ENCODE measurements around the gene DGKQ. TPM values are rescaled to one million over a fixed set of nuclear protein-coding genes. Genes with fewer than 3 reads are reported as not detected.

DGKQ gene
- total RNA-seq, 1 donor from 2014 or later = 15.0 TPM

DNA sequence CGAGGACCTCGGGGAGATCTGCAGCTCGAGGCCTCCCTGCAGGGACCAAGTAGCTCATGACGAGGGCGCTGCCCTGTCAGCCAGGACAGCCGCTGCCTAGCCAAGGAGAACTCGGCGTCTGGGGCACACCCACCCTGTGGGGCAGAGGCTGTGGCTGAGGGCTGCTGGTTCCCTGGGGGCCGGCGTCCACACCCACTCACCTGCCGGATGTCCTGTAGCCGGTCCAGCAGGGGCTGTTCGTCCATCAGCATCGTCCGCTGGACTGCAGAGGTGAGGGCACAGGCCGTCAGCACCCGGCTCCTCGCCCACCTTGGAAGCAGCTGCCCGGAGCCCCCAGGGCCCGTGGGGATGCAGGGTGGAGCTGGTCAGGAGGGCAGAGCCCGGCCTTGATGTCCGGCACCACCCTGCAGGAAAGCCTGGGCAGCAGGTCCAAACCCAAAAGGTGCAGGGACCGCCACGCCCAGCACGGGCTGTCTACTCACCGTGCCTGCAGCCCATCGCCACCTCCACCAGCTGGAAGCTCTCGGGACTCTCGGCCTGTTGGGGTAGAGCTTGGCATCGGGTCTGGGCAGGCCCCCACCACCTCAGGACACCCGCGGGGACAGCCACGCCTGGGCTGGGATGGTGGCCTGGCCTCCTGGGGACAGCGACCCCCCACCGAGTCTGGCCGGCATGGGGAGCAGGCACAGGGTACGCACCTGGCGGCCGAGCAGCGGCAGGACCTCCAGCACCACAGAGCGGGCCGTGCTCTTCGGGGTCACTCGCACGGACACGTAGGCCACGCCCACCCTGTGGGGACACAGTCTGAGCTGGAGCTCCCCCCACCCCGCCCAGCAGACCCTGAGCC is 6.9 kb downstream of the DGKQ start:
- no peaks in the 10 kb centered on the region for H3K27me3 Mint-ChIP-seq (ENCODE audit: low read depth)
- H3K4me1 Mint-ChIP-seq = no peaks in the 10 kb centered on the region
- TF ChIP-seq, protein P1, sequence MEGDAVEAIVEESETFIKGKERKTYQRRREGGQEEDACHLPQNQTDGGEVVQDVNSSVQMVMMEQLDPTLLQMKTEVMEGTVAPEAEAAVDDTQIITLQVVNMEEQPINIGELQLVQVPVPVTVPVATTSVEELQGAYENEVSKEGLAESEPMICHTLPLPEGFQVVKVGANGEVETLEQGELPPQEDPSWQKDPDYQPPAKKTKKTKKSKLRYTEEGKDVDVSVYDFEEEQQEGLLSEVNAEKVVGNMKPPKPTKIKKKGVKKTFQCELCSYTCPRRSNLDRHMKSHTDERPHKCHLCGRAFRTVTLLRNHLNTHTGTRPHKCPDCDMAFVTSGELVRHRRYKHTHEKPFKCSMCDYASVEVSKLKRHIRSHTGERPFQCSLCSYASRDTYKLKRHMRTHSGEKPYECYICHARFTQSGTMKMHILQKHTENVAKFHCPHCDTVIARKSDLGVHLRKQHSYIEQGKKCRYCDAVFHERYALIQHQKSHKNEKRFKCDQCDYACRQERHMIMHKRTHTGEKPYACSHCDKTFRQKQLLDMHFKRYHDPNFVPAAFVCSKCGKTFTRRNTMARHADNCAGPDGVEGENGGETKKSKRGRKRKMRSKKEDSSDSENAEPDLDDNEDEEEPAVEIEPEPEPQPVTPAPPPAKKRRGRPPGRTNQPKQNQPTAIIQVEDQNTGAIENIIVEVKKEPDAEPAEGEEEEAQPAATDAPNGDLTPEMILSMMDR (conservative IDR thresholded peaks at IDR 0.05) = no peak
- H3K36me3 Mint-ChIP-seq (ENCODE audit: low read depth) = no peaks in the 10 kb centered on the region
- H3K27ac Mint-ChIP-seq (ENCODE audit: unreplicated experiment) = no peak overlapping the region
- H3K9me3 Mint-ChIP-seq = no peaks in the 10 kb centered on the region
- no peak for DNase-seq (ENCODE audit: low read depth, low spot score)
- no peak overlapping the region for H3K4me3 Mint-ChIP-seq

DNA sequence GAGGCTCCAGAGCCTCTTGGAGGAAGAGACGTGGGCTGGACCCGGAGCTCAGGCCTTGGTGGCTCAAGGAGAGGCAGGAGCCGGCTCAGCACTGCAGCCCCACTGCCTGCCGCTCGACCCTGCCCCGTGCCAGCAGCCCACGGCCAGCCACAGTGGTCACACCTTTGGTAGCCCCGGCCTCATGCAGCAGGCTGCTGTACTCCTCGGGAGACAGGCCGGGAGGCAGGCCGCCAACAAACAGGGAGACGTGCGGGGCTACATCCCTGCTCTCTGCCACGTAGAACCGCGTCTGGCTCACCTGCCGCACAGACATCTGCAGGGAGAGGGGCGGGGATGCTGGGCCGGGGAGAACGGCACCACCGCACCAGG is 7.6 kb downstream of the DGKQ start:
- Mint-ChIP-seq H3K9me3 (no peaks in the 10 kb centered on the region), H3K4me1 (no peaks in the 10 kb centered on the region), H3K4me3 (no peak overlapping the region), H3K36me3 (ENCODE audit: low read depth) (no peaks in the 10 kb centered on the region), H3K27ac (ENCODE audit: unreplicated experiment) (no peak overlapping the region), H3K27me3 (ENCODE audit: low read depth) (no peaks in the 10 kb centered on the region)
- DNase-seq (ENCODE audit: low read depth, low spot score) = no peak
- TF ChIP-seq, protein P1 (conservative IDR thresholded peaks at IDR 0.05) = no peak

DNA sequence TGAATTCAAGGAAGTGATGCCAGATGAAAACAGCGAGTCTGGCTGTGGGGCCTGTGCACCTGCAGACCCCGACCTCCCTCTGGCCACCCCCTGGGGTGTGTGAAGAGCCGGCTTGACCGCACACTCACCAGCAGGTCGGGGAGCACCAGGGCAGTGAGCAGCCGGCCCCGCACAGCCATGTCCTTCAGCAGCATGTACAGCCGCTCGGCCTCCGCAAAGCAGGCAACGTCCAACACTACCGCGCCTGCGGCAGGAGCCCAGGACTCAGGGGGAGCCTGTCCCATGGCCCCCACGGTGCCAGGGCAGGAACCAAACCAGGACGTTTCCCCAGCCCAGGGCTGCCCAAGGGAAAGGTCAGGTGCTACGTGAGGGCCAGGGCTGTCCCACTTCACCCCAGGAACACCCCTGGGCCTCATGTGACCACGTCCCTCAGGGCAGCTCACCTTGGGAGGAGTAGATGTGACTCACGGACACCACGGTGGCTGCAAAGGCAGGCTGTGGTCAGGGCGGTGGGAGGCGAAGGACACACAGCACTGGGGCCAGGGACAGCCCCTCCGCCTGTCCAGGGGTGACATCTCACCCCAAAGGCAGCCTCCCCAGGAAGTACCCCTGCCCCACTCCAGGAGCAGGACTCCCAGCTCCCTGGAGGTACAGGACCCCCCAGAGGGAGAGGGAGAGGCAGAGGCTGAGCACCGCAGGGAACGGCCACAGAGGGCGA is 8.2 kb downstream of the DGKQ start:
- no peak overlapping the region for H3K4me3 Mint-ChIP-seq
- TF ChIP-seq, protein P1 (conservative IDR thresholded peaks at IDR 0.05) = no peak
- H3K36me3 Mint-ChIP-seq (ENCODE audit: low read depth) = no peaks in the 10 kb centered on the region
- DNase-seq (ENCODE audit: low read depth, low spot score) = no peak
- no peak overlapping the region for H3K27ac Mint-ChIP-seq (ENCODE audit: unreplicated experiment)
- H3K4me1 Mint-ChIP-seq = no peaks in the 10 kb centered on the region
- H3K27me3 Mint-ChIP-seq (ENCODE audit: low read depth) = no peaks in the 10 kb centered on the region
- H3K9me3 Mint-ChIP-seq = no peaks in the 10 kb centered on the region

DNA sequence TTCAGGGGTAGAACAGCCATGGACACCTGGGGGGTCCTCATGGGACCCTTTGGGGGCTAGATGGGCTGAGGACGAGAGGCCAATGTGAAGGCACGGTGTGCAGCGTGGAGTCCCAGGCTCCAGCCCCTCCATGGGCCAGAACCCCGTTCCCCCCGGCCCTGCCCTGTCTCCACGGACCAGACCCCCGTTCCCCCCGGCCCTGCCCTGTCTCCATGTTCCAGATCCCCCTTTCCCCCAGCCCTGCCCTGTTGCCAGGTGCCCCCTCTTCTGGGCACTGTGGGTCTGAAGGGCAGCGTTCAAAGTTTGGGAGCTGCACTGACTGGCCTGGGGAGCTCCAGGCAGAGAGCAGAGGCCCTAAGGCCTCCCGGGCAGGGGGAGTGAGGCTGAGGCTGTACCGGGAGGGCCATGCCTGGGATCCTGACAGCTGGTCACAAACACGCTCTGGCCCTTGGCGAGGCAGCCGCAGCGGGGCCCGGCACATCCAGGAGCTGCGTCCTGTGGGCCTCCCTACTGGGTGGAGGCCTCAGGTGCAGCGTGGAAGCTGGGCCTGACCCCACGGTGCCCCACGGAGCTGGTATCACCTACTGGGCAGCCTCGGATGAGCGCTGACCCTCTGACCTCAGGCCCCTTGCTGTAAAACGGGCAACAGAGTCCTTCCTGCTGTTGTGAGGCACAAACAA is 8.9 kb downstream of the DGKQ start:
- Mint-ChIP-seq H3K36me3 (ENCODE audit: low read depth) (no peaks in the 10 kb centered on the region), H3K9me3 (no peaks in the 10 kb centered on the region), H3K4me1 (no peaks in the 10 kb centered on the region), H3K27me3 (ENCODE audit: low read depth) (no peaks in the 10 kb centered on the region), H3K4me3 (no peak overlapping the region), H3K27ac (ENCODE audit: unreplicated experiment) (no peak overlapping the region)
- TF ChIP-seq, protein P1 (conservative IDR thresholded peaks at IDR 0.05) = no peak
- DNase-seq (ENCODE audit: low read depth, low spot score) = no peak

DNA sequence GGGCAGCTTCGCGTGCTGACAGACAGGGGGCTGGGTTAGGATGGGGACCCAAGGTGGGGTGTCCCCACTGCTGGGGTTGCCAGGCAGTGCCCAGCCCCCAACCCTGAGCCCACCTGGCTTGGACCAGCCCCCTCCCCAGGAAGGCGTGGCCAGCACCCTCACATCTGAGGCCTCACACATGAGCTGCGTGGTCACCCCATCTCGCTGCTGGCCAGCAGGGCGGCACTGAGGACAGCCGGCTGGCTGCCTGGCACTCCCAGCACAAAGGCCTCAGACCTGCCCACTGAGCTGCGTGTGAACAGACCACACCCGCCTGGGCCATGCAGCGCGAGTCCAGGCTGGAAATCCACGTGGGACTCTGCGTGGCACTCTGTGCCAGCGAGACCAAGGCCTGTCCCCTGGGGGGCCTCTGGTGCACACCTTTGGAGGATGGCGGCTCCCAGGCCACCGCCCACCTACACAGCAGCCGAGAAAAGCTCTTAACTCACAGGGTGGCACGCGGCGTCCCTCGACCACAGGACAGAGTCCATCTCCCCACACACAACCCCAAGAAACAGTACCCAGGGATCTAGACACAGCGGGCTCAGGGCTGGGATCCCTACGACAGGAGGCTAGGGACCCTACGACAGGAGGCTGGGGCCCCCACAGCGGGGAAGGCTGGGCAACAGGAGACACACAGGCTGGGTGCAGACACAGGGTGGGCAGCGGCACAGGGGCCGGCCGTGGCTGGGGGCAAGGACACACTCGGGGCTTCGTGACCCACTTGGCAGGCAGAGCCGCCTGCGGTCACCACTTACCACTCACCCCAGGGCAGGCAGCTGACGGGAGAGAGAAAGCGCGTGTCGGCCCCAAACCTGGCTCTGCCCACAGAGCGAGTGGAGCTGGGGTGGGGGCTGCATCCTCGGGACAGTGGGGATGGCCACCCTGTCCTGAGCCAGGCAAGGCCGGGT is 9.8 kb downstream of the DGKQ start:
- H3K36me3 Mint-ChIP-seq (ENCODE audit: low read depth) = no peaks in the 10 kb centered on the region
- TF ChIP-seq, protein P1 (conservative IDR thresholded peaks at IDR 0.05) = no peak
- H3K27me3 Mint-ChIP-seq (ENCODE audit: low read depth) = no peaks in the 10 kb centered on the region
- H3K9me3 Mint-ChIP-seq = no peaks in the 10 kb centered on the region
- no peak overlapping the region for H3K27ac Mint-ChIP-seq (ENCODE audit: unreplicated experiment)
- no peaks in the 10 kb centered on the region for H3K4me1 Mint-ChIP-seq
- no peak overlapping the region for H3K4me3 Mint-ChIP-seq
- no peak for DNase-seq (ENCODE audit: low read depth, low spot score)
